Measurements from ENCODE around the gene C4B.
"Not testable (repeated sequence)": the region's sequence is repeated elsewhere in the genome, so short reads cannot be mapped to it uniquely, and the experiment has no call there.

C4B gene

DNA sequence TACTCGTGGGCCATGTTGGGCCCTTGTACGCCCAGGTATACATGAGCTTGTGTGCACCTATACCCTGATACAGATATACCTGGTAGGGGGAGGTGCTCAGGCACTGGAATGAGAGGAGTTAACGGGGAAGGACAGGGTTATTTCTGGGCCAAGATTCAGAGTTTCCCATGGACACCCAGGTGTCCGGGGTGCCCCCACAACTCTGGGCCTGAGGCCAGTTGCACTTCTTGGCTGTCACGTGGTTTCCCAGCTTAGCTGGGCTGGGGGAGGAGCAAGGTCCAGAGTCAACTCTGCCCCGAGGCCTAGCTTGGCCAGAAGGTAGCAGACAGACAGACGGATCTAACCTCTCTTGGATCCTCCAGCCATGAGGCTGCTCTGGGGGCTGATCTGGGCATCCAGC lies 32.9 kb upstream of the C4B start, which contains the start of gene C4A:
Gene C4A, plus strand, starts transcription at position 314 of the 400 bp plus-strand sequence. Its CDS starts 51 bp downstream, at position 365.
- DNase-seq = not testable (repeated sequence)

DNA sequence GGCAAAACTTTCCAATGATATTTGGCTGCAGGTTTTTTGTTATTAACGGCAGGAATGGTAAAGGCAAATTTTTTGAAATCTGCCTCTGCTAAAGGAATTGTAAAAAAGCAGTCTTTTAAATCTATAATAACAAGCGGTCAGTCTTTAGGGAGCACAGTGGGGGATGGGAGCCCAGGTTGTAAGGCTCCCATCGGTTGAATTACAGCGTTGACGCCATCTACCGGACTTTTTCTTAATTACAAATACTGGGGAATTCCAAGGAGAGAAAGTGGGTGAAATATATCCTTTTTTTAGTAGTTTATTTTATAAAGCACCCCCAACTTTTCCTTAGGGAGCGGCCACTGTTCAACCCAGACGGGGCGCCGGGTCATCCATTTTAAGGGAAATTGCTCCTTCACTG lies 25.2 kb upstream of the C4B start:
- not testable (repeated sequence) for DNase-seq

DNA sequence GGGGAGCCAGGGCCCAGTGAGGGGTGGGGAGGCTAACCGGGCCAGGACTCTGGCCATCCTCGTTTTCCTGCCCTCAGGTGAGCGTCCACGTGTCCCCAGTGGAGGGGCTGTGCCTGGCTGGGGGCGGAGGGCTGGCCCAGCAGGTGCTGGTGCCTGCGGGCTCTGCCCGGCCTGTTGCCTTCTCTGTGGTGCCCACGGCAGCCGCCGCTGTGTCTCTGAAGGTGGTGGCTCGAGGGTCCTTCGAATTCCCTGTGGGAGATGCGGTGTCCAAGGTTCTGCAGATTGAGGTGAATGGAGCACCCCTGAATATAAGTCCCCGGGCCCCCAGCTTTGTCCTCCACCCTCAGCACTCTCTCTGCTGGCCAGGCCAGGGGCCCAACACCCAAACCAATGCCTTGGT lies 20.2 kb upstream of the C4B start:
- not testable (repeated sequence) for DNase-seq

DNA sequence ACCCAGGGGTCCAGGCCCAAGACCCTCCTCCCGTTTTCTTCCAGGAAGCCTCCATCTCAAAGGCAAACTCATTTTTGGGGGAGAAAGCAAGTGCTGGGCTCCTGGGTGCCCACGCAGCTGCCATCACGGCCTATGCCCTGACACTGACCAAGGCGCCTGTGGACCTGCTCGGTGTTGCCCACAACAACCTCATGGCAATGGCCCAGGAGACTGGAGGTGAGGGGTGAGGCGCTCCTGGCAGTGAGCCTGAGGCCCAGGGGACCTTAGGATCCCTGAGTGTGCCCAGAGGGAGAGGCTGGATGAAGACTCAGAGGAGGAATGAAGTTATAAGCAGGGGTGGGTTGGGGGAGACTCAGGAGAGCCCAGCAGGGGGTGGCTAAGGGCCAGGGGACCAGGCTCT lies 18.2 kb upstream of the C4B start:
- not testable (repeated sequence) for DNase-seq

DNA sequence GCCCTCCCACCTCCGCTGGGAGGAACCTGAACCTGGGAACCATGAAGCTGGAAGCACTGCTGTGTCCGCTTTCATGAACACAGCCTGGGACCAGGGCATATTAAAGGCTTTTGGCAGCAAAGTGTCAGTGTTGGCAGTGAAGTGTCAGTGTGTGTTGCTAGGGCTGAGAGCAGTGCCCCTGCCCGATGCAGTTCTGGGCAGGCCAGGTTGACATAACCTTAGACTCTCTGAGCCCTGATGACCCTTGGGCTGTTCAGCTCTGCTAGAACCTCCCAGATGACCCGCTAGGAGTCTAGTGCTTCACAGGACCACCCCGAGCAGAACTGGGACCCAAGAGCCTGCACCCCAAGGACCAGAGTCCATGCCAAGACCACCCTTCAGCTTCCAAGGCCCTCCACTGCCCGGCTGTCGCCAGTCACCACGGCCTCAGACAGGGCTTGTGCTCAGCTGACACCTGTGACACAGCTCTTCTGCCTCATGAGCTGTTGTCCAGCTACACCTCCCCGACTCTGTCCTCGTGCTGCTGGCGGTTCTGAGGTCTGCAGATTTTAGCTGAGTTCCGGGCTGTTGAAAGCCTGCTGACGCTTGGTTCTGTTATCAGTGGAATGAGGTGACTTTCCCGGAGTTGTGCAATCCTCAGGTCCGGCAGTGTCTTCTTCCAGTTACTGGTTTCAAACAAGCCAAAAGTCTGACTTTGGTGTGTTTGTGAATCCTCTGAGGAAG lies 11.9 kb upstream of the C4B start:
- not testable (repeated sequence) for DNase-seq

DNA sequence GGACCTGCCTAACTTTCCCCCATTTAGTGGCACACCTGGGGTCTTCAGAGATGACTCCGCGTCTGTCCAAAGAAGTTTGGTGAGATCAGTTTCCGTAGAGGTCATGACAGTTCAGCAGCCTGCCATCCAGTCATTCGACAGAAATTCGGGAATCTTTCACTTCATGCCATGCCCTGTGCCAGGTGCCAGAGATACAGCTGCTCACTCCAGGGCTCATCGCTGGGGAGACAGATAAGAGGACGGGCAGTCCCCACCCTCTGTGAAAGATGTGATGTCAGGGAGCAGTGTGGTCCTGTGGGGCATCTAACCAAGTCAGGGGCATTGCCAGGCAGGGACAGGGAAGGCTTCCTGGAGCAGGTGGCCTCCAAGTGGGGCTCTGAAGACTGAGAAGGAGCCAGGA lies 11.3 kb upstream of the C4B start:
- DNase-seq = not testable (repeated sequence)

DNA sequence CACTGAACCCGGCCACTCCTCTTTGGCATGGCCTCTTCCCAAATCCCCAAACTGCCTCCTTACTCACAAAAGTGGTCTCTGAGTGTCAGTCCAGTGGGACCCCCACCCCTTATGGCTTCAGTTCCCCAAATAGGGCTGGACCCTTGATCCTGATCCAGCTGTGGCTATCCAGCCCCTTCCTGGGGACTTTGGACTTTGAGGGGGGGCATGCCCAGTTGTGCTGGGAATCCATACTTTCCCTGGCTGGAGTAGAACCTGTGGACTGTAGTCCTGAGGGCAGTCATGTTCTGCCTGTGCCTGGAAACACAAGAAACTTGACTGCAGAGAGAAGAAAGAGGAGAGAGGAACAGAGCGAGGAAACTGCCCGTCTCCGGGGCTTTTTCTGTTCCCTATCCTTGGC lies 10.2 kb upstream of the C4B start:
- DNase-seq = not testable (repeated sequence)

DNA sequence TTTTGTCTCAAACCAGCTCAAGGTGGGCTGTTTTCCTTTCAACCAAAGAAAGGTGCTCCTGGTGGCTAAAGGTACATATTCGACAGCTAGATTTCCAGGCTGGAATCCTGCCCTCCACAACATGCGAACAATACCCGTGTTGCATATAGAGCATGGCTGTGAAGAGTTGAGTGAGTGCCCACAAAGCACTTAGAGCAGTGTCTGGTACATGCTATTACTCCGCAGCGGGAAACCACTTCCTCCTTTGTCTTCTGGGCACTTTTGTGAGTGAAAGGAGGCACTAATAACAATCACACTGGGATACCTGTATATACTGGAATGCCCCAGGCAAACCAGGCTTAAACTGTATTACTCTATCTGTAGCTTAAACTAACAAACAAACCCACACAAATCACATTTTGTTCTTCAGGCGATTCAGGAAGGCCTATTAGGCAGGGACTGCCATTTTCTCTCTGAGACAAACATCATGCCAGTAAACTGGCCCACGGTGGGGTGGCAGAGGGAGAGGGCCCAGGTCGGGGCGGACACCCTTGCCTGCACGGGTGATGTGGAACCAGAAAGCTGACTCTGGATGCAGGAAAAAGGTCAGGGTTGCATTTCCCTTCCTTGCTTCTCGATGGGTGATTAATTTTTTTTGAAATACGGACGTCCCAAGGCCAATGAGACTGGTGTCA lies 9.6 kb upstream of the C4B start:
- DNase-seq = not testable (repeated sequence)

DNA sequence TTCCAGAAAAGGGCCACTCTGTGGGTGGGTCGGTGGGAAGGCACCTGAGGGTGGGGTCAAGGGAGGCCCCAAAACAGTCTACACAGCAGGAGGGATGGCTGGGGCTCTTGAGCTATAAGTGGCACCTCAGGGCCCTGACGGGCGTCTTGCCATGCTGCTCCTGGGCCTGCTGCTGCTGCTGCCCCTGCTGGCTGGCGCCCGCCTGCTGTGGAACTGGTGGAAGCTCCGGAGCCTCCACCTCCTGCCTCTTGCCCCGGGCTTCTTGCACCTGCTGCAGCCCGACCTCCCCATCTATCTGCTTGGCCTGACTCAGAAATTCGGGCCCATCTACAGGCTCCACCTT lies 9.1 kb upstream of the C4B start:
- not testable (repeated sequence) for DNase-seq

DNA sequence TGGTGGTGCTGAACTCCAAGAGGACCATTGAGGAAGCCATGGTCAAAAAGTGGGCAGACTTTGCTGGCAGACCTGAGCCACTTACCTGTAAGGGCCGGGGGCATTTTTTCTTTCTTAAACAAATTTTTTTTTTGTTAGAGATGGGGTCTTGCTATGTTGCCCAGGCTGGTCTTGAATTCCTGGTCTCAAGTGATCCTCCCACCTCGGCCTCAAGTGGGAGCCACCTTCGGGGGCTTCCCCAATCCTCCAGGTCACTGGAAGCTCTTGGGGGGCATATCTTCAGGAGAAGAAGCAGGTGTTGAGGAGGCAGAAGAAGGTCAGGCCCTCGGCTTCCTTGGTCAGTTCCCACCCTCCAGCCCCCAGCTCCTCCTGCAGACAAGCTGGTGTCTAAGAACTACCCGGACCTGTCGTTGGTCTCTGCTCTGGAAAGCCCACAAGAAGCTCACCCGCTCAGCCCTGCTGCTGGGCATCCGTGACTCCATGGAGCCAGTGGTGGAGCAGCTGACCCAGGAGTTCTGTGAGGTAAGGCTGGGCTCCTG lies 8.5 kb upstream of the C4B start:
- not testable (repeated sequence) for DNase-seq

DNA sequence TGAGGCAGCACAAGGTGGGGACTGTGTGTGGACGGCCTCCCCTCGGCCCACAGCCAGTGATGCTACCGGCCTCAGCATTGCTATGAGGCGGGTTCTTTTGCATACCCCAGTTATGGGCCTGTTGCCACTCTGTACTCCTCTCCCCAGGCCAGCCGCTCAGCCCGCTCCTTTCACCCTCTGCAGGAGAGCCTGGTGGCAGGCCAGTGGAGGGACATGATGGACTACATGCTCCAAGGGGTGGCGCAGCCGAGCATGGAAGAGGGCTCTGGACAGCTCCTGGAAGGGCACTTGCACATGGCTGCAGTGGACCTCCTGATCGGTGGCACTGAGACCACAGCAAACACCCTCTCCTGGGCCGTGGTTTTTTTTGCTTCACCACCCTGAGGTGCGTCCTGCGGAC lies 7.5 kb upstream of the C4B start:
- DNase-seq = not testable (repeated sequence)

DNA sequence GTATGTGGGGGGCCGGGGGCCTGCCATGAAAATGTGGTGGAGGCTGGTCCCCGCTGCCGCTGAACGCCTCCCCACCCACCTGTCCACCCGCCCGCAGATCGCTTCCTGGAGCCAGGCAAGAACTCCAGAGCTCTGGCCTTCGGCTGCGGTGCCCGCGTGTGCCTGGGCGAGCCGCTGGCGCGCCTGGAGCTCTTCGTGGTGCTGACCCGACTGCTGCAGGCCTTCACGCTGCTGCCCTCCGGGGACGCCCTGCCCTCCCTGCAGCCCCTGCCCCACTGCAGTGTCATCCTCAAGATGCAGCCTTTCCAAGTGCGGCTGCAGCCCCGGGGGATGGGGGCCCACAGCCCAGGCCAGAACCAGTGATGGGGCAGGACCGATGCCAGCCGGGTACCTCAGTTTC lies 6.6 kb upstream of the C4B start:
- not testable (repeated sequence) for DNase-seq

DNA sequence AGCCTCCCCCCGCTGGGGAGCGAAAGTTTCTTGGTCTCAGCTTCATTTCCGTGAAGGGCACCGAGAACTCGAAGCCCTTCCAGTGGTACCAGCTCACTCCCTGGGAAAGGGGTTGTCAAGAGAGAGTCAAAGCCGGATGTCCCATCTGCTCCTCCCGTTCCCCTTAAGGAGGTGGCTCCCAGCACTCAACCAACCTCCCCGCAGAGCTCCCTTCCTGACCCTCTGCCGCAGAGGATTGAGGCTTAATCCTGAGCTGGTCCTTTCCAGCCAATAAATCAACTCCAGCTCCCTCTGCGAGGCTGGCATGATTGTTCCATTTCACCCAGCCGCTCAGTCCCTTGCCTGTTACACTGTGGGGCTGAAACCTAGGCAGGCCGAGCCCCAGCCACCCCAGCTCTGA lies 6.0 kb upstream of the C4B start:
- not testable (repeated sequence) for DNase-seq

DNA sequence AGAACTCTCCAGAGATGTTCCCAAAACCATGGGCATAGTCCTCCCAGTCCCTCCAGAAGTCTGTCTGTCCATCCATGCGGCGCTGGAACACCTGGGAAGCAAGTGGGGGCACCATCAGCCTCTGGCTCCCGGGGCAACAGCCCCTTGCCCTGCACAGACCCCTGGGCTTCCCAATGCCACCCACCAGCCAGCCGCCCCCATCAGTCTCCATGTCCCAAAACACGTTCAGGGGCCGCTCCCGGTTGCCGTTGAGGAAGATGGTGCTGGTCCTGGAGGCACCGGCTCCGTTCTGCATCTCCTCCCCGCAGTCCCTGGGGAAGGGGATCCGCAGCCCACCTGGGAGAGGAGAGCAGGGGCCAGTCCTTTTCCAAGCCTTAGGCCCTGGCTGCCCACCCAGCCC lies 5.1 kb upstream of the C4B start:
- not testable (repeated sequence) for DNase-seq

DNA sequence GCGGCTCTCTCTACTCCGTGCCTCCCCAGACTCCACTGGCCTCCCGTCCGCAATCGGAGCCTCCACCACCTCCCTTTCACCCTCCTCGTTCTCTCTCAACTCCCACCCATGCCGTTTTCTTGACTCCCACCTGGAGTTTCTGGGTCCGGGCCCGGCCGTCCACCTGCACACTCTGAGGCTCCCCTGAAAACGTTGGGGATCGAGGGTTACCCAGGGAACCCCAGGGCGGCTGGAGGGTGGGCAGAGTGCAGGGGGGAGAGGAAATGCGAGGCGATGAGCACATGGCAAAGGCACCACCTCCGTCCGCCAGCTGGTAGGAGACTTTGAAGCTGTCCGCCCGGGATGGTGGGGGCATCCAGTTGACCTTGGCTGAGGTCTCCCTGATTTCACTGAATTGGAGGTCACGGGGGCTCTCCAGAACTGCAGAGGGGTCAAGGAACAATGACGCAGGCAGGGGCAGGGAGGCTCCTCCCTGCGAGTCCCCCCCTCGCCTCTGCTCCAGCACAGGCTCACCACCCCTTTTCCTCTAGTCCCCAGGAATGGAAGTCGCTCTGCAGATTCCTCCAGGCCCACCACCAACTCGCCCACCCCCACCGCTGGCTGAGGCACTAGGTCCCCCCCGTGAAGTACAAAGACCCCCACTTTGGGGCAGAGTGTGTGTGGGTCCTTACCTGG lies 3.6 kb upstream of the C4B start:
- not testable (repeated sequence) for DNase-seq

DNA sequence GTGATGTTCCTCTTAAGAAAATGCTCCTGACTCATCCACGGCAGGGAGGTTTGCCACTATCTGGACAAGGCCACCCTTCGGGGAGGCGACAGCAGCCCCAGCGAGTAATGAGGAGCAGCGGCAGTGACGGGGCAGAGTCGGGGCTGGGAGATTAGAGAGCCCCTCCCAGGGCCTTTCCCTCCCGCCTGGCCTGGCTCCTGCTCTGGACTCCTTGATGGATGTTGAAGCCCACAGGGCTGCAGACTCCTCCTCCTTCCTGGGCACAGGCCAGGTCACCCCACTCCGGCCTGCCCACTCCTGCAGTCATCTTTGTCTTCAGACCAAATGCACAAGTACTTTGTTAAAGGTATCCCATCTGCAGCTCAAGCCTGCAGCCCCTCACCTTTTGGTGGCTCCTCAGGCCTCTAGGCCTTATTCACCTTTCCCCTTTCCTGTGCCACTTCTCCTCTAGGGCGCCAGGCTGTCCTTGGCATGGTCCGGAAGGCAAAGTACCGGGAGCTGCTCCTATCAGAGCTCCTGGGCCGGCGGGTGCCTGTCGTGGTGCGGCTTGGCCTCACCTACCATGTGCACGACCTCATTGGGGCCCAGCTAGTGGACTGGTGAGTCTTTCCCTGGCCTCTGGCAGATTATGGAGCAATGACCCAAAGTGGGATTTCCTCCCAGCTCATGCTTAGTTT lies 1.5 kb upstream of the C4B start:
- DNase-seq = not testable (repeated sequence)

DNA sequence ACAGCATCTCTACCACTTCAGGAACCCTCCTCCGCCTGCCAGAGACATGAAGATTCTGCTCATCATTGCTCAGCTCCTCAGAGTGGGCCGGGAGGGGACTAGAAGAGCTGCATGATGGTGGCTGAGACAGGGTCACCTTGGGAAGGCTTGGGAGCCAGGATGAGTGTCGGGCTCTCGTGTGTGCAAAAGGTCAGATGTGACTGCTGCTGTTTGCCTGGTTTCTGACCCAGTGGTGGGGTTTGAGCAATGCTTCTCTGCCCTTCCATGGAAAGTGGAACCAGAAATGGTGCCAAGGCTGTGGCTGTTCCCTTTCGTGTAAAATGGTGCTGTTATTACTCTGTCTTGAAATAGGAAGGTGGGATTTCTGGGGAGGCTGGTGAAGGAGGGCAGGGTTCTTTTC lies 857 bp upstream of the C4B start:
- not testable (repeated sequence) for DNase-seq

DNA sequence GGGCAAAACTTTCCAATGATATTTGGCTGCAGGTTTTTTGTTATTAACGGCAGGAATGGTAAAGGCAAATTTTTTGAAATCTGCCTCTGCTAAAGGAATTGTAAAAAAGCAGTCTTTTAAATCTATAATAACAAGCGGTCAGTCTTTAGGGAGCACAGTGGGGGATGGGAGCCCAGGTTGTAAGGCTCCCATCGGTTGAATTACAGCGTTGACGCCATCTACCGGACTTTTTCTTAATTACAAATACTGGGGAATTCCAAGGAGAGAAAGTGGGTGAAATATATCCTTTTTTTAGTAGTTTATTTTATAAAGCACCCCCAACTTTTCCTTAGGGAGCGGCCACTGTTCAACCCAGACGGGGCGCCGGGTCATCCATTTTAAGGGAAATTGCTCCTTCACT lies 7.5 kb downstream of the C4B start:
- DNase-seq = not testable (repeated sequence)

DNA sequence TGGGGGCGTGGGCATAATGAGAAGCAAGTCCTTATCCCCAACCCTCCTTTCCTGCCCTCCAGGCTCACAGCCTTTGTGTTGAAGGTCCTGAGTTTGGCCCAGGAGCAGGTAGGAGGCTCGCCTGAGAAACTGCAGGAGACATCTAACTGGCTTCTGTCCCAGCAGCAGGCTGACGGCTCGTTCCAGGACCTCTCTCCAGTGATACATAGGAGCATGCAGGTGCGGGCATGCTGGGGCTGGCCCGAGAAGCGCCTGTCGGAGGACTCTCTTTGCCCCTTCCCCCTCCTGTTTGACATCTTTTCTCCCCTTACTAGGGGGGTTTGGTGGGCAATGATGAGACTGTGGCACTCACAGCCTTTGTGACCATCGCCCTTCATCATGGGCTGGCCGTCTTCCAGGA lies 14.0 kb downstream of the C4B start:
- DNase-seq = not testable (repeated sequence)

DNA sequence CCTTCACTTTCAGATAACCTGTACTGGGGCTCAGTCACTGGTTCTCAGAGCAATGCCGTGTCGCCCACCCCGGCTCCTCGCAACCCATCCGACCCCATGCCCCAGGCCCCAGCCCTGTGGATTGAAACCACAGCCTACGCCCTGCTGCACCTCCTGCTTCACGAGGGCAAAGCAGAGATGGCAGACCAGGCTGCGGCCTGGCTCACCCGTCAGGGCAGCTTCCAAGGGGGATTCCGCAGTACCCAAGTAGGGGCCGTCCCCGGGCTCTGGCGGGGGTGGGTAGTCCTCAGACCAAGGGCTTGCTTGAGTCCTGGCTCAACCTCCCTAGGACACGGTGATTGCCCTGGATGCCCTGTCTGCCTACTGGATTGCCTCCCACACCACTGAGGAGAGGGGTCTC lies 15.0 kb downstream of the C4B start:
- DNase-seq = not testable (repeated sequence)

DNA sequence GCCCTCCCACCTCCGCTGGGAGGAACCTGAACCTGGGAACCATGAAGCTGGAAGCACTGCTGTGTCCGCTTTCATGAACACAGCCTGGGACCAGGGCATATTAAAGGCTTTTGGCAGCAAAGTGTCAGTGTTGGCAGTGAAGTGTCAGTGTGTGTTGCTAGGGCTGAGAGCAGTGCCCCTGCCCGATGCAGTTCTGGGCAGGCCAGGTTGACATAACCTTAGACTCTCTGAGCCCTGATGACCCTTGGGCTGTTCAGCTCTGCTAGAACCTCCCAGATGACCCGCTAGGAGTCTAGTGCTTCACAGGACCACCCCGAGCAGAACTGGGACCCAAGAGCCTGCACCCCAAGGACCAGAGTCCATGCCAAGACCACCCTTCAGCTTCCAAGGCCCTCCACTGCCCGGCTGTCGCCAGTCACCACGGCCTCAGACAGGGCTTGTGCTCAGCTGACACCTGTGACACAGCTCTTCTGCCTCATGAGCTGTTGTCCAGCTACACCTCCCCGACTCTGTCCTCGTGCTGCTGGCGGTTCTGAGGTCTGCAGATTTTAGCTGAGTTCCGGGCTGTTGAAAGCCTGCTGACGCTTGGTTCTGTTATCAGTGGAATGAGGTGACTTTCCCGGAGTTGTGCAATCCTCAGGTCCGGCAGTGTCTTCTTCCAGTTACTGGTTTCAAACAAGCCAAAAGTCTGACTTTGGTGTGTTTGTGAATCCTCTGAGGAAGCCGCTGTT lies 20.9 kb downstream of the C4B start:
- not testable (repeated sequence) for DNase-seq

DNA sequence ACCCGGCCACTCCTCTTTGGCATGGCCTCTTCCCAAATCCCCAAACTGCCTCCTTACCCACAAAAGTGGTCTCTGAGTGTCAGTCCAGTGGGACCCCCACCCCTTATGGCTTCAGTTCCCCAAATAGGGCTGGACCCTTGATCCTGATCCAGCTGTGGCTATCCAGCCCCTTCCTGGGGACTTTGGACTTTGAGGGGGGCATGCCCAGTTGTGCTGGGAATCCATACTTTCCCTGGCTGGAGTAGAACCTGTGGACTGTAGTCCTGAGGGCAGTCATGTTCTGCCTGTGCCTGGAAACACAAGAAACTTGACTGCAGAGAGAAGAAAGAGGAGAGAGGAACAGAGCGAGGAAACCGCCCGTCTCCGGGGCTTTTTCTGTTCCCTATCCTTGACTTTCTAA lies 22.5 kb downstream of the C4B start:
- DNase-seq = not testable (repeated sequence)

Data from fibroblast of skin of back (primary cell).